Mesothelial cell of epicardium (in vitro differentiated cells): ENCODE measurements around the gene NAALADL2. TPM values are rescaled to one million over a fixed set of nuclear protein-coding genes. Genes with fewer than 3 reads are reported as not detected.

Experiments used
- DNase-seq, 2 experiments: peaks; one replicate each; pipeline ENCODE4 v3.0.0; 2021; ENCODE audit warnings: low spot score in 2 of 2; ENCODE audit not compliant: unreplicated experiment in 2 of 2
- H3K27ac Mint-ChIP-seq: 2 replicates; pipeline ENCODE4 v1.8.0; 2021; ENCODE audit warnings: mixed read lengths
- H3K27me3 Mint-ChIP-seq: 2 replicates; pipeline ENCODE4 v1.8.0; 2021; ENCODE audit warnings: low read depth, mixed read lengths
- H3K36me3 Mint-ChIP-seq: 2 replicates; pipeline ENCODE4 v1.8.0; 2021; ENCODE audit warnings: mixed read lengths
- H3K4me1 Mint-ChIP-seq: 2 replicates; pipeline ENCODE4 v1.8.0; 2021; ENCODE audit warnings: mixed read lengths
- H3K4me3 Mint-ChIP-seq: 2 replicates; pipeline ENCODE4 v1.8.0; 2021; ENCODE audit warnings: mild to moderate bottlenecking, moderate library complexity, mixed read lengths
- H3K9me3 Mint-ChIP-seq: 2 replicates; pipeline ENCODE4 v1.8.0; 2021; ENCODE audit warnings: mixed read lengths
- total RNA-seq: library from RNA; stranded (reverse); gene quantifications from 3 replicates; pipeline ENCODE4 v1.2.1, GENCODE V29; 2021
- TF ChIP-seq, protein P1 (sequence below): fragments of 200-600 bp; sonication (generic); IDR thresholded peaks from one replicate; pipeline ENCODE4 v1.5.0; 2021; ENCODE audit warnings: antibody characterized with exemption; ENCODE audit not compliant: unreplicated experiment

Gene NAALADL2
- total RNA-seq, 1 donor from 2014 or later, result 27.9 TPM

- no peak overlapping the region for H3K27ac Mint-ChIP-seq
- no peak overlapping the region for H3K4me3 Mint-ChIP-seq
- DNase-seq, result no peak
- H3K9me3 Mint-ChIP-seq, result peaks cover 7% of the 10 kb centered on the region
- no peaks in the 10 kb centered on the region for H3K4me1 Mint-ChIP-seq
- no peaks in the 10 kb centered on the region for H3K27me3 Mint-ChIP-seq
- peaks cover 1% of the 10 kb centered on the region for H3K36me3 Mint-ChIP-seq
- TF ChIP-seq, protein P1, sequence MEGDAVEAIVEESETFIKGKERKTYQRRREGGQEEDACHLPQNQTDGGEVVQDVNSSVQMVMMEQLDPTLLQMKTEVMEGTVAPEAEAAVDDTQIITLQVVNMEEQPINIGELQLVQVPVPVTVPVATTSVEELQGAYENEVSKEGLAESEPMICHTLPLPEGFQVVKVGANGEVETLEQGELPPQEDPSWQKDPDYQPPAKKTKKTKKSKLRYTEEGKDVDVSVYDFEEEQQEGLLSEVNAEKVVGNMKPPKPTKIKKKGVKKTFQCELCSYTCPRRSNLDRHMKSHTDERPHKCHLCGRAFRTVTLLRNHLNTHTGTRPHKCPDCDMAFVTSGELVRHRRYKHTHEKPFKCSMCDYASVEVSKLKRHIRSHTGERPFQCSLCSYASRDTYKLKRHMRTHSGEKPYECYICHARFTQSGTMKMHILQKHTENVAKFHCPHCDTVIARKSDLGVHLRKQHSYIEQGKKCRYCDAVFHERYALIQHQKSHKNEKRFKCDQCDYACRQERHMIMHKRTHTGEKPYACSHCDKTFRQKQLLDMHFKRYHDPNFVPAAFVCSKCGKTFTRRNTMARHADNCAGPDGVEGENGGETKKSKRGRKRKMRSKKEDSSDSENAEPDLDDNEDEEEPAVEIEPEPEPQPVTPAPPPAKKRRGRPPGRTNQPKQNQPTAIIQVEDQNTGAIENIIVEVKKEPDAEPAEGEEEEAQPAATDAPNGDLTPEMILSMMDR, result no peak
Observed at GRCh38 chr3:175464362-175464761, 605.2 kb downstream of the NAALADL2 start.

GRCh38 chr3:175469124-175469523 is 610.0 kb downstream of the NAALADL2 start:
- TF ChIP-seq, protein P1, result no peak
- H3K36me3 Mint-ChIP-seq, result peaks cover 1% of the 10 kb centered on the region
- DNase-seq, result no peak
- H3K4me1 Mint-ChIP-seq, result no peaks in the 10 kb centered on the region
- no peaks in the 10 kb centered on the region for H3K27me3 Mint-ChIP-seq
- peaks cover 3% of the 10 kb centered on the region for H3K9me3 Mint-ChIP-seq
- H3K4me3 Mint-ChIP-seq, result no peak overlapping the region
- no peak overlapping the region for H3K27ac Mint-ChIP-seq

GRCh38 chr3:175475765-175476164 is 616.6 kb downstream of the NAALADL2 start:
- Mint-ChIP-seq H3K27me3 (peaks cover 8% of the 10 kb centered on the region), H3K27ac (no peak overlapping the region), H3K4me3 (no peak overlapping the region), H3K36me3 (no peaks in the 10 kb centered on the region), H3K9me3 (no peaks in the 10 kb centered on the region), H3K4me1 (peaks cover 7% of the 10 kb centered on the region)
- DNase-seq, result no peak
- TF ChIP-seq, protein P1, result no peak

DNA sequence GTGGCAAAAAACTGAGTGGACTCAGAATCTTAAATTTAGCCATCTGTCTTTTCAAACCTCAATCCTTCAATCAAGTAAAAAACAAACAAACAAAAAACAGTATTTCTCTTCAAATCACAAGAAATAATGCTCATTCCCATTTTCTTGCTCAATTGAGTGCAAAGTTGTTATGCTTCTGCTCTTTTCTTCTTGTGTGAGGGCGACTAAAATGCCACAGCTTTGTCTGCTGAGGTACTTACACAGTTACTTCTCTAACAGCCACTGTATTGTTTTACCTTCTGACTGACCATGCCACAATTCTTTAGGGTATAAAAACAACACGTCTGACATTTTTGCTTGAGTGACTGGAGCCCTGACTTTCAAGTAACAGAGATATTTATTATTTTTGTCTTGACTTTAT is 617.4 kb downstream of the NAALADL2 start:
- H3K4me3 Mint-ChIP-seq, result no peak overlapping the region

DNA sequence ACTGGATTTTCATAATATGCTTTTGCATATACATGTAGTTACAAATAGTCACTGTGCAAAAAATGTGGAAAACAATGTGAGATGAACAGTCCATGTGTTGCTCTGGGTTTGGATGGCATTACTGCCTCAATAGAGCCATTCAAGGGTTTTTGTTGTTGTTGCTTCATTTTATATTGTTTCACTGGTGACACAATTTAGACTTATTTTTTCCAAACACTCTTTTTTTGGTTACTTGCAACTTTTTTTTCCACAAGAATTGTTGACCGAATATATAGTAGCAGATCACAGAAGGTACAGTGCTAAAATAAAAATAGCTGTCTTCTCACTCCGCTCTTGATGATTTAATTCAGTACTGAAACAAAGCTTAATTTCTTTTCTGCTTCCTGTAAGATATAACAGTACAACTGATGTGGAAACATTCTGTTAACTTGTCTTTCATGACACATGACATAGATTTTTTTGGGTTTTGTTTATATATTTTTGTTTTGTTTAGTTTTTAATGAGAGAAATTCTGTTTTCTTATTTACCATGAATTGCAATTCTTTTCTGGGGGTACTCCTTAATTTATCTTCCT is 618.6 kb downstream of the NAALADL2 start:
- no peaks in the 10 kb centered on the region for H3K9me3 Mint-ChIP-seq
- H3K27ac Mint-ChIP-seq, result no peak overlapping the region

More for the DNA sequence above, 617.4 kb downstream of the NAALADL2 start:
- Mint-ChIP-seq H3K36me3 (no peaks in the 10 kb centered on the region), H3K27ac (no peak overlapping the region), H3K9me3 (no peaks in the 10 kb centered on the region), H3K4me1 (peaks cover 7% of the 10 kb centered on the region), H3K27me3 (peaks cover 8% of the 10 kb centered on the region)
- TF ChIP-seq, protein P1, result no peak
- no peak for DNase-seq

More for the DNA sequence above, 618.6 kb downstream of the NAALADL2 start:
- H3K27me3 Mint-ChIP-seq, result peaks cover 8% of the 10 kb centered on the region
- H3K4me1 Mint-ChIP-seq, result peaks cover 7% of the 10 kb centered on the region
- H3K36me3 Mint-ChIP-seq, result no peaks in the 10 kb centered on the region
- no peak for DNase-seq
- no peak overlapping the region for H3K4me3 Mint-ChIP-seq
- TF ChIP-seq, protein P1, result no peak
